GM20431 (cell line): ENCODE data around the gene ENTREP3.

ENCODE experiments used
- in situ Hi-C: fragments of 300-500 bp; cut with MseI, MboI; formaldehyde crosslinking; loops from one replicate; pipeline ENCODE4 v1.15.0; 2020; ENCODE audit warnings: low sequenced_read_pairs; ENCODE audit not compliant: unreplicated experiment

Gene ENTREP3

DNA sequence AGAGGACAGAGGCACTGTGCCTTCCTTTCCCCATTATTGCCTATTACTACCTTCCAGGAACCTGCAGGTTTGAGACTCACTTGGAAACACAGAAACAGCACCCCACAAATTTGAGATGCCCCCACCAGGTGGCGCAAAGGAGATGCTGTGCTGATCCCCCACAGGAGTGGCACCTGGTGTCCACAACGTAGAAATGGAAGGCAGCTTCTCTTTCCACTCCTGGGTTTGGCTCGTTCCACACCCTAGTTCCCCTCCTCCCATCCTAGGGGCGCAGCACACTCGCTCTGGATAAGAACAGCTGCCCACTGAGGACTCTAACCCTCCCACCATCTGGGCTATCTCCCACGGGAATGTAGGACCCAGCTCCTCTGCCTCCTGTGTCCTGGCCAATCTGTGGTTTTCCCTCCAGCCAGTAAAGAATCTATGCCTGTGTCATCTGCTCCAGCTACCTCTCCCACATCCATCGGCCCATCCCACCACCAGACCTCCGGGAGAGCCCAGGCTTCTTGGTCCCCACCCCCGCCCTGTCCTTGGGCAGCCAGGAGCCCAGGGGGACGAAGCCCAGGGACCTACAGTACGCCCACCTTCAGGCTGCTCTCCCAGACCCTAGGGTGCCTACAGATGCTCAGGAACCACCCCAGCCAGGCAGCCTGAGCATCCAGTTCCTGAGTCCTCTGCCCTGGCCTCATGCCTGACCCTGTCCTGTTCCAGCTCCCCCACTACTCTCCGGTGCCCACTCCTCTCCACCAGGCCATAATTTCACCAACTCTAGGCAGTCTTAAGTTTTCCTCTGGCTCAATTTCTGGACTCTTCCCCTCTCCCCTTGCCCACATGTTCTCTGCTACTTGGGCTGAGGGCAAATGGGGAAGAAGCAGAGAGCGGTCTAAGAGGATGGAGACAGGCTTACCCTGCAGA is 48.1 kb downstream of the ENTREP3 start:
- in situ Hi-C loops: no loop called here

DNA sequence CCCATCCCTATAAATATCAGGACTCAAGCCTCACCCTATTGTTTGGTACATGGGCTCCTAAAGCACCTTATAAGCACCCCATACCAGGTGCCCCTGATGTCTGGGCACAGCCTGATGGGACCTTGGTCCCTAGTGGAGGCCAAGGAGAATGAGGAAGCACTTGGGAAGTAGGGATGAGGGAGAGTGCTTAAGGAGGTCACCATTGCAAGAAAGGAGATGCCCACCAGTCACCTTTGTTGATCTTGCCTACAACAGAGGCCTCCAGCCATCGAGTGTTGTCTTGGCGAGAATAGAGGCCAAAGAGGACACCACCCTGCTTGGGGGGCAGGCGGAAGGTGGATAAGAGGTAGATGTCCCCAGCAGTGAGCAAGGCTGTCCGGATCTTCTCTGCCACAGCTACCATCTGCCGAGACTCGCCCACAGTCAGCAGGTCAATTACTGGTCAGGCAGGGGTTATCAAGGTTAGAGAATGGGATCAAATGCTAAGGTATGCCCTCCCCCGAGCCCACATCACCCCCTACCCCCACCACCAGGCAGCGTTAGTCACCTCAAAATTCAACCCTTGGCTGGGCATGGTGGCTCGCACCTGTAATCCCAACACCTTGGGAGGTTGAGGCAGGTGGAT is 49.2 kb downstream of the ENTREP3 start:
- in situ Hi-C loops: no loop called here

- in situ Hi-C loops: no loop called here
Measured at GRCh38 chr1:155205035-155205434, 50.2 kb downstream of the ENTREP3 start.

DNA sequence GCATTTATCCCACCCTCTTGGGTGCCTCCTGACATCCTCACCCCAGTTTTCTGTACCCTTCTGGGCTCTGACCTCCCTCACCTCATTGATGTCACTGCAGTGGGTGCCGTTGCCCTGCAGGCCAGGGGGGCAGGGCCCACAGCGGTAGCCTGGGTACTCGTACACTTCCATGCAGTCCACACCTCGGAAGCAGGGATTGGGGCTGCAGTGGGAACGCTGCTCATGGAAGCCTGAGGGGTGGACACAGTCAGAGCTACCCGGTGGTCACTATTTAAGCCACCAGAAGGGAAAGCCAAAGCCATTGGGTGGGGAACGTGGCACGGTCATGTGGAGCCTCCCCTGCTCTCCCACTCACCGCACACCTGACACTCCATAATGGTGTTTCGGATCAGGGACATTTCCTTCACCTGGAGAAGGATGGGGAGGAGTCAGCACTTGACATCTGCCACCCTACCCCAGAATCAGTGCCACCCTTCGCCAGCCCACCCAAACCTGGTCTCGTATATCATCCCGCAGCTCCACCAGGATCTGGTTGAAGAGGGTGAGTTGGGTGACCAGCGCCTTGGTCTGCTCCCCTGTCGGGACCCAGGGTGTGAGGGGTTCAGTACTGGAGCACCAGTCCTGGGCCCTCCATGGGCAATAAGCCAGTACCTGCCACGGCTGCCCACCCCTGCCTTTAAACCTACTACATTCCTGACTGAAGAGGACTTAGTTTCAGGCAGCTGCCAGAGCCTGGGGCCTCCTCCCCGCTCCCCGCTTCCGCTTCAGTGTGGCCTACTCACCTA is 52.4 kb downstream of the ENTREP3 start:
- in situ Hi-C loops: no loop called here

DNA sequence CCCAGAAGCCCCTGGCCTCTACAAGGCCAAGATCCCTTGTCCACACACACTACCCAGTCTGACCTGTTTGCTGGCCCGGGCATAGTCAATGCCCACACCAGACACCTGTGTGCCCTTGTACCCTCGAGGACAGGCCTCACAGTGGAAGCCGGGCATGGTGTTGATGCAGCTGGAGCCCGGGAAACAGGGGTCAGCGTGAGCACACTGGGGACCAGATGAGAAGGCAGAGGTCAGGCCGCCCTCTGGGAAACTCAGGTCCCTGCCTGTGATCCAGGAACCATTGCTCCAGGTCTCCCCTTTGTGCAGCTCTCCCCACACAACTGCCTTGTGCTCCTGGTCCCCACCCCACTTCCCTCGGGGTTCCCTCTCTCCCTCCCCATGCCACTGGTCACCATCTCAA is 53.1 kb downstream of the ENTREP3 start:
- in situ Hi-C loops: no loop called here

DNA sequence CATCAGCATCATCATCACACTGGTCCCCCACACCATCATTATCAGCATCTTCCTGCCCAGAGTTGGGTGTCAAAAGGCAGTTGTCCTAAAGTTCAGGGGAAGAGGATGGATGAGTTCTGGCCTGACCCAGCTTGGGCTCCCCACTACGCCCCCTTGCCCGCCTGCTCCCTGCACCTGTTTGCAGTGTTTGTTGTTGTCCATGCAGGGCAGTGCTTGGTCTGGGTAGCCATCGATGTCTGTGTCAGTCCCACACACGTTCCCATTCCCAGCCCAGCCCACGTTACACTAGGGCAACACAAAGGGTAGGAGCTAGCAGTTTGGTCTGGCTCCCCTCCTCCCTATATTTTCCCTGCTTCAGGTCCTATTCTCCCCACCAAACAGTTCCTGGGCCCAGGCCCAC is 54.4 kb downstream of the ENTREP3 start:
- in situ Hi-C loops: no loop called here

DNA sequence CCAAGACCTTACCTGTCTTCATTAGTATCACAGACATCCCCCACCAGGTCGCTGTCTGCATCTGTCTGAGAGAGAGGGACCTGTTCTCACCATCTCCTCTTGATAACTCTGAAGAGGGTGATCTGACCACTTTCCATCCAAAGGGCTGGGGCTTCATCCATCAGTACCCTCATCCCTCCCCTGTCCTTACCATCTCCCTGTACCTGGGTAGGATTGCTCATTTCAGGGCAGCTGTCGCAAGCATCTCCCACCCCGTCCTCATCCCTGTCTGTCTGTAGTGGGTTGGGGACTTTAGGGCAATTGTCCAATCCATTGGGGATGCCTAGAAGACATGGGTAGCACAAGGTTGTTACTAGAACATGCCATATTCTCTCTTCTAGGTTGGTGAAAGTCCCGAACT is 55.5 kb downstream of the ENTREP3 start:
- in situ Hi-C loops: no loop called here

GRCh38 chr1:155198547-155198906 is 56.8 kb downstream of the ENTREP3 start:
- in situ Hi-C loops: no loop called here

- in situ Hi-C loops: no loop called here
Measured at GRCh38 chr1:155197901-155198546, 57.3 kb downstream of the ENTREP3 start.
